GM19351 (cell line): ENCODE data around the gene TXNRD1.
"Not testable (repeated sequence)": the region's sequence is repeated elsewhere in the genome, so short reads cannot be mapped to it uniquely, and the experiment has no call there.

Experiments used
- ATAC-seq: cut with Tn5 transposase; IDR thresholded peaks from one replicate; pipeline ENCODE4 v1.9.1; 2021; ENCODE audit warnings: mild to moderate bottlenecking, moderate library complexity; ENCODE audit not compliant: unreplicated experiment

TXNRD1 gene

GRCh38 chr12:104190641-104191176, 24.9 kb upstream of the TXNRD1 start:
- ATAC-seq = no peak

- ATAC-seq = no peak
Measured at GRCh38 chr12:104197264-104197663, 18.3 kb upstream of the TXNRD1 start.

GRCh38 chr12:104199964-104200363, 15.6 kb upstream of the TXNRD1 start:
- ATAC-seq = no peak

- no peak for ATAC-seq
Measured at GRCh38 chr12:104201238-104202001, 14.2 kb upstream of the TXNRD1 start.

- no peak for ATAC-seq
Measured at GRCh38 chr12:104204690-104205480, 10.7 kb upstream of the TXNRD1 start.

DNA sequence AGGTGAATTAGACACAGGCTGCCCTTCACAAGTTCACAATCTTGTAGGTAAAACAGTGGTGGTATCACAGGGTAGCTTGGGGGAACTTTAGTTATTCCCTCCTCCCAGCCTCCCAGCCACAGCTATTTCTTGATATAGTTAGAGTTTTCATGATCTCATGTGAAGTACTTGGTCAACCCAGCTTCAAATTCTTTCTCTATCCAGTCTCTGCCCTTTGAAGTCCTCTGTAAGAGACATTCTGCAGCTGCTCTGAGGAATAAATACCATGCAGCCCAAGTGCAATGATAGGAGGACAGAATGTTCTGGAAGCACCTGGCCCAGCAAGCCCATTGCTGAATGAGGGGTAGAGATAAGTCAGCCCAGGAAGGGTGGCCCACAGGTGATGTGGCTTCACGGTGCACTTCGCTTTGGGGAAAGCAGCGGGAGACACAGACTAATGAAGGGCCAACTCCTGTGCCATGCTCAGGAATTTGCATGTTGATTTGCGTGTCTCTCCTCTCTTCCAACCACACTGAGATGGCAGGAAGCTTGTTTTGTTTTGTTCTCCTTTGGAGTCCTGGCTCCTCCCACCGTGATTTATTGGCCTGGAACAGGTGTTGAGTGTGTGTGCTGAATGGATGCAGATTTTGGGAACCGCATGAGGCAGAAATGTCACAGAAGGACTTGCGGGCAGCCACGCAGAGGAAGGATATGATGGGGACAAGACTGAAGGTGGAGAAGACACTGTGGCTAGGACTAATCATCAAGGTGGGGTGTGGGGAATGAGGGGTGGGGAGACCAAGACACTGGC, 8.0 kb upstream of the TXNRD1 start:
- ATAC-seq = no peak

GRCh38 chr12:104212516-104212915, 3.1 kb upstream of the TXNRD1 start:
- no peak for ATAC-seq

DNA sequence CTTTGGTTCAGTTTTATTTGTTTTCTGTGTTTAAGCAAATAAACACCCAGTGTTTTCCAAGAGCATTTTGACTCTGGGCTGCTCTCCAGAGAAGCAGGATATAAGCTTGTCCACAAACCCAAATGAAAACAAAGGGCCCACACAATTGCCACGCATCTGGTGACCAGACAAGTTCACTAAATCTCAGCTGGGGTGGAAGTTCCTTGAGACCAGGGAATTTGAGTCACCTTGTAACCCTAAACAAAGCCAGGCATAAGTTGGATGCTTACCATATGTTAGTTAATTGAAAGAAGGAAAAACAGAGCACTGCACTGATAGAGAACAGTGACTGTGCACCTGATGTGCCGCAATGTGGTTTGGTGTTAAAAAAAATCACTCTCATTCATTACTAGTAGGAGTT, 1.6 kb upstream of the TXNRD1 start:
- ATAC-seq = no peak

DNA sequence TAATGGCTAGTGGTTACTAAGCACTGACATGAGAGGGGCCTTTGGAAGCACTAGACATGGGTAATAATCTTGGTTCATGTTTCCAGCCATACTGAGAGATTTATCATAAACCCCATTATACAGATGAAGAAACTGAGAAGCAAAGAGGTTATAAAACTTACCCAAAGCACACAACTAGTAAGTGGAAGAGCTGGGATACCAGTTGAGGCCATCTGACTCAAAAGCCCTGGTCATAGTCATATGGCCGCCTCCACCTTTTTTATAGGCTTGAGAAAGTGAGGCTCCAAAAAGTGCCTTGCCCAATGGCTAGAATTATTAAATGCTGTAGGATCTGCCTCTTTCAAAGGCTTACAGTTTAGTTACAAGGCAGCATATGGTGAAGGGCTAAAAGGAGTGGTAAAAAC, 944 bp downstream of the TXNRD1 start:
- ATAC-seq = no peak

DNA sequence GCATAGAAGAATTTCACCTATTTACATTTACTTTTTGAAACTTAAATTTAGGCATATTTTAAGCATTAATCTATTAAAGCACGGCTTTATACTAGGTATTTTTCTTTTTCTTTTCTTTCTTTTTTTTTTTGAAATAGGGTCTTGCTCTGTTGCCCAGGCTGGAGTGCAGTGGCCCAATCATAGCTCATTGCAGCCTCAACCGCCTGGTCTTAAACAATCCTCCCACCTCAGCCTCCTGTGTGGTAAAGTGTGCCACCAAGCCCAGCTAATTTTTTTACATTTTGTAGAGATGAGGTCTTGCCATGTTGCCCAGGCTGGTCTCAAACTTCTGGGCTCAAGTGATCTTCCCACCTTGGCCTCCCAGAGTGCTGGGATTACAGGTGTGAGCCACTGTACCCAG, 2.9 kb downstream of the TXNRD1 start:
- ATAC-seq = not testable (repeated sequence)

DNA sequence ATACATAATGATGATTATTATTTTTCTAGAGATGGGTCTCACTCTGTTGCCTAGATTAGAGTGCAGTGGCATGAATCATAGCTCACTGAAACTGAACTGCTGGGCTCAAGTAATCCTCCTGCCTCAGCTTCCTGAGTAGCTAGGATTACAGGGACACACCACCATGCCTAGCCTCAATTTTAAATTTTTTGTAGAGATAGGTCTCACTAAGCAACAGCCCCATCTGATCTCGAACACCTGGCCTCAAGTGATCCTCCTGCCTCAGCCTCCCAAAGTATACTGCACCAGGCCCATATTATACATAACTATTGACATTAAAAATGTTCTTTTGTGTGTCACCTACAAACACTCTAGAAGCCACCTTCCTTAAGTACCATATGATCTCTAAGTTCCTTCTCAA, 3.4 kb downstream of the TXNRD1 start:
- no peak for ATAC-seq

GRCh38 chr12:104219361-104219892, 3.8 kb downstream of the TXNRD1 start:
- no peak for ATAC-seq

DNA sequence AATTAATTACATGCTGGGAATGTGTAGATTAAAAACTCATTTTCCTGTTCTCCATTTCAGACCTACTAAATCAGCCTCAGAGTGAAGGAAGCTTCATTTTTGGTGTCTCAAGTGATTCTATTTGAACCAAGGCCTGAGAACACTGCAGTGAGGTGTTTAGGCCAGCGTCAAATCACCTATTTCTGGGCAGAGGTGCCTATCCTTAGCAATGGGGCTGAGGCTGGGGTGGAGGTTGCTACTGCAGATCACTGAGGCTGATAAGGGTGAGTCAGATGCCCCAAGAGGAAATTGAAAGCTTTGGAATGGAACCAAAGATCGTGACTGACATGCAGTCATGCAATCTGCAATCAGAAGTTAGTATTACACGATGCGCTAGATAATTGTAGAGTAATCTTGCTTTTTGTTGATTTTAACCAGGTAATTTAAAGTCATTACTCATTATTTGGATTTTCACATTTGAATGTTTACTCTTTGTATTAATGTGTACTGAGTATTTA, 4.4 kb downstream of the TXNRD1 start:
- no peak for ATAC-seq

- no peak for ATAC-seq
Measured at GRCh38 chr12:104220931-104221330, 5.4 kb downstream of the TXNRD1 start.

GRCh38 chr12:104222976-104223375, 7.4 kb downstream of the TXNRD1 start:
- no peak for ATAC-seq

DNA sequence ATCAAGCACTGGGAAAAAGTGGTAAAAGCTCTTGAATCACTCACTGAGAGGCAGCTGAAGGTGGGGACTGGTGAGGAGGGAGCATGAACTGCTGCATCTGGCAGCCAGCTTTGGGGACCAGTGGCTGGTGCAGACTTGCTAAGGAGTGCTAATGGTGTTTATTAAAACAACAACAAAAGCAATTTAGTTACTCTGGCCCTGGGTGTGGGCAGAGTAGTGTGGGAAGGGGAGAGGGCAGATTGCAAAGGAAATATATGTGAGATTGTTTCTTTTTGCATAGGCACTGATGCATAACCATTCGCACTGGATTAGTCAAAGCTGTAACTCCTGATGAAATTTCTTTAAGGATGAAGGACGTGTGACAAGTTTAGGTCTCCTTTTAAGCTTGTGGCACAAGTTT, 8.1 kb downstream of the TXNRD1 start:
- no peak for ATAC-seq

GRCh38 chr12:104226672-104227071, 11.1 kb downstream of the TXNRD1 start:
- ATAC-seq = no peak

GRCh38 chr12:104230304-104231095, 14.9 kb downstream of the TXNRD1 start:
- ATAC-seq = no peak

DNA sequence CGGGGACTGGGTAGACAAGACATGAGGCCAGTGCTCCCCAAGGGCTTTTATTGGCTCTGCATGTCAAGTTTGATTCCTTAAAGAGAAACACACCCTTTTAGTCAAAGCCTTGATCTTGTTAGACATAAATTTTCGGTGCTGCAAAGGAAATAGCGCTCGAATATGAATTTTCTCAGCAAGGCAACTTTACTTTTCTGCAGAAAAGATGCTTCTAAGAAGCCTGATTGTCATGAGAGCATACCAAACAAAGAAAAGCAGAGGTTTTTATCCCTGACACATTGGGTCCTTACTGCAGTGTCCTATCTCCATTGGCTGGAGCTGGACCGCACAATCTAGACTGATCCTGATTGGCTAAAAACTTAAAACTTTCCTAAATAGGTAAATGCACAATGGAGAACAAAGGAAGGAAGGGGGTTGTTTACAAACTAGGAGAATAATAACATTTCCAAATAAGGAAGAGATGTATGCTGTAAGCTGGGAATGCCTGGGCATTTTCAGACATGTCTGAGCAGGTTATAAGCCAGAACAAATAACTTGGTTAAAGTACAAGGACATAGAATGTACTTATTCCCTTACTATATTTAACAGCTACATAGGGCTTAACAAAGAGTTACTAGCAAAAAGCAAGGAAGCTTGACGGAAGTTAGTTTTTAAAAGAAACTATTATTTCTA, 17.2 kb downstream of the TXNRD1 start:
- no peak for ATAC-seq
